ENCODE data around the gene NMNAT1.

- TF ChIP-seq CTCF (conservative IDR thresholded peaks at IDR 0.05; ENCODE audit: low read depth, low read length) (no peak), EZH2 (IDR thresholded peaks at IDR 0.05; ENCODE audit: low read length, unreplicated experiment) (no peak)
Observed at GRCh38 chr1:10031461-10031860, 88.2 kb downstream of the NMNAT1 start.
